H9 (cell line): Measurements from ENCODE around the gene NACAD. TPM values are rescaled to one million over a fixed set of nuclear protein-coding genes. Genes with fewer than 3 reads are reported as not detected.
A peak's percentile ranks its signal among the peaks of the same experiment; 100 is the strongest.

Experiments
- DNase-seq: peaks from one replicate; pipeline ENCODE4 v3.0.0-alpha.2; 2017
- H2AFZ ChIP-seq: one replicate; pipeline ENCODE4 v1.6.1; 2013; ENCODE audit warnings: mild to moderate bottlenecking, low read length, control low read depth, moderate library complexity
- H2AK5ac ChIP-seq: 2 replicates; pipeline ENCODE4 v1.6.1; 2013; ENCODE audit warnings: low read length, control low read depth, mixed read lengths; ENCODE audit not compliant: insufficient read length
- H2BK120ac ChIP-seq: one replicate; pipeline ENCODE4 v1.6.1; 2013; ENCODE audit warnings: low read depth, mild to moderate bottlenecking, low read length, control low read depth, inconsistent platforms; ENCODE audit not compliant: poor library complexity, severe bottlenecking
- H2BK12ac ChIP-seq: 2 replicates; pipeline ENCODE4 v1.6.1; 2013; ENCODE audit warnings: low read length, control low read depth, mixed read lengths, low read depth; ENCODE audit not compliant: insufficient read length
- H2BK15ac ChIP-seq: 2 replicates; pipeline ENCODE4 v1.6.1; 2013; ENCODE audit warnings: low read depth, low read length, control low read depth
- H2BK20ac ChIP-seq: one replicate; pipeline ENCODE4 v1.6.1; 2013; ENCODE audit warnings: low read depth, mild to moderate bottlenecking, low read length, control low read depth, inconsistent platforms; ENCODE audit not compliant: poor library complexity, severe bottlenecking
- H2BK5ac ChIP-seq: 2 replicates; pipeline ENCODE4 v1.6.1; 2013; ENCODE audit warnings: low read length, control low read depth, mixed read lengths; ENCODE audit not compliant: insufficient read length
- H3K14ac ChIP-seq: 2 replicates; pipeline ENCODE4 v1.6.1; 2013; ENCODE audit warnings: low read length, control low read depth; ENCODE audit not compliant: insufficient read depth
- H3K18ac ChIP-seq: 2 replicates; pipeline ENCODE4 v1.6.1; 2013; ENCODE audit warnings: low read depth, mild to moderate bottlenecking, mixed read lengths, low read length, control low read depth; ENCODE audit not compliant: insufficient read length
- H3K23ac ChIP-seq: 2 replicates; pipeline ENCODE4 v1.6.1; 2013; ENCODE audit warnings: low read length, control low read depth, mixed read lengths, low read depth; ENCODE audit not compliant: insufficient read length
- H3K23me2 ChIP-seq: 2 replicates; pipeline ENCODE4 v1.6.1; 2013; ENCODE audit warnings: low read depth, mild to moderate bottlenecking, mixed read lengths, low read length, control low read depth; ENCODE audit not compliant: insufficient read length, poor library complexity, severe bottlenecking
- H3K27ac ChIP-seq: 2 replicates; pipeline ENCODE4 v1.5.1; 2013; ENCODE audit warnings: low read length, control low read depth, mixed read lengths, low read depth; ENCODE audit not compliant: insufficient read length
- H3K27me3 ChIP-seq: 2 replicates; pipeline ENCODE4 v1.6.1; 2013; ENCODE audit warnings: low read length, control low read depth, inconsistent platforms; ENCODE audit not compliant: insufficient read depth
- H3K4ac ChIP-seq: 2 replicates; pipeline ENCODE4 v1.6.1; 2013; ENCODE audit warnings: low read depth, mild to moderate bottlenecking, control low read depth, inconsistent platforms, low read length, moderate library complexity
- H3K4me1 ChIP-seq: 2 replicates; pipeline ENCODE4 v1.6.1; 2013; ENCODE audit warnings: low read length, control low read depth, inconsistent platforms; ENCODE audit not compliant: insufficient read depth
- H3K4me2 ChIP-seq: 2 replicates; pipeline ENCODE4 v1.6.1; 2013; ENCODE audit warnings: low read length, control low read depth, mixed read lengths; ENCODE audit not compliant: insufficient read length, insufficient read depth
- H3K56ac ChIP-seq: 2 replicates; pipeline ENCODE4 v1.6.1; 2013; ENCODE audit warnings: low read depth, mild to moderate bottlenecking, mixed read lengths, low read length, control low read depth; ENCODE audit not compliant: insufficient read length
- H3K79me1 ChIP-seq: 2 replicates; pipeline ENCODE4 v1.6.1; 2013; ENCODE audit warnings: low read depth, mild to moderate bottlenecking, moderate library complexity, low read length, control low read depth, inconsistent platforms; ENCODE audit not compliant: insufficient read depth, poor library complexity, severe bottlenecking
- H3K79me2 ChIP-seq: 2 replicates; pipeline ENCODE4 v1.6.1; 2013; ENCODE audit warnings: low read length, control low read depth, inconsistent platforms; ENCODE audit not compliant: insufficient read depth
- H3K9ac ChIP-seq: 2 replicates; pipeline ENCODE4 v1.6.1; 2013; ENCODE audit warnings: low read length, control low read depth, mixed read lengths; ENCODE audit not compliant: insufficient read length; ENCODE audit errors: extremely low read depth
- H3K9me3 ChIP-seq: one replicate; pipeline ENCODE4 v1.6.1; 2013; ENCODE audit warnings: low read depth, low read length, inconsistent platforms; ENCODE audit not compliant: control insufficient read depth
- H3T11ph ChIP-seq: one replicate; pipeline ENCODE4 v1.6.1; 2013; ENCODE audit warnings: mild to moderate bottlenecking, low read length, control low read depth, inconsistent platforms
- H4K20me1 ChIP-seq: one replicate; pipeline ENCODE4 v1.6.1; 2013; ENCODE audit not compliant: control insufficient read depth, insufficient read length, insufficient read depth
- H4K5ac ChIP-seq: 2 replicates; pipeline ENCODE4 v1.6.1; 2013; ENCODE audit warnings: low read depth, mild to moderate bottlenecking, mixed read lengths, low read length, control low read depth; ENCODE audit not compliant: insufficient read length
- H4K8ac ChIP-seq: replicated peaks from 2 replicates; pipeline ENCODE4 v1.6.1; 2013; ENCODE audit warnings: low read length, control low read depth, mixed read lengths, low read depth; ENCODE audit not compliant: insufficient read length
- H4K91ac ChIP-seq: 2 replicates; pipeline ENCODE4 v1.6.1; 2013; ENCODE audit warnings: low read depth, mild to moderate bottlenecking, moderate library complexity, mixed read lengths, low read length, control low read depth; ENCODE audit not compliant: insufficient read length
- H3K27ac Mint-ChIP-seq, 3 experiments: 2 replicates in 2 of 3; 3 replicates in 1 of 3; pipeline ENCODE4 v1.8.0; 2020 to 2021; ENCODE audit warnings: mixed read lengths in 3 of 3, mild to moderate bottlenecking in 1 of 3, moderate library complexity in 1 of 3
- H3K27me3 Mint-ChIP-seq: 2 replicates; pipeline ENCODE4 v1.8.0; 2021; ENCODE audit warnings: low read depth, mild to moderate bottlenecking, moderate library complexity, mixed read lengths
- H3K36me3 Mint-ChIP-seq, 3 experiments: 2 replicates in 2 of 3; 3 replicates in 1 of 3; pipeline ENCODE4 v1.8.0; 2020 to 2021; ENCODE audit warnings: low read depth in 3 of 3, mixed read lengths in 3 of 3; ENCODE audit not compliant: insufficient read depth in 1 of 3
- H3K4me1 Mint-ChIP-seq, 2 experiments: 2 replicates each; pipeline ENCODE4 v1.8.0; 2020; ENCODE audit warnings: mixed read lengths in 2 of 2
- H3K4me3 Mint-ChIP-seq, 2 experiments: 2 replicates in 1 of 2; 3 replicates in 1 of 2; pipeline ENCODE4 v1.8.0; 2020 to 2021; ENCODE audit warnings: mild to moderate bottlenecking in 2 of 2, mixed read lengths in 2 of 2, moderate library complexity in 1 of 2
- H3K9me3 Mint-ChIP-seq, 2 experiments: 2 replicates in 1 of 2; 3 replicates in 1 of 2; pipeline ENCODE4 v1.8.0; 2020; ENCODE audit warnings: mild to moderate bottlenecking in 2 of 2, mixed read lengths in 2 of 2, moderate library complexity in 1 of 2
- CTCF ChIP-seq: fragments of 200-600 bp; sonication (generic); conservative IDR thresholded peaks from 3 replicates; pipeline ENCODE4 v1.8.0; 2021; ENCODE audit warnings: antibody characterized with exemption, mild to moderate bottlenecking
- WGBS: extraction: QIAGEN DNeasy Blood & Tissue Kit; methylation state at CpG from one replicate; pipeline ENCODE4 v1.1.7; 2013; ENCODE audit warnings: missing lambda C conversion rate, low lambda C conversion rate, mixed read lengths; ENCODE audit not compliant: insufficient read length; ENCODE audit errors: extremely low coverage; 5-methylcytosine and 5-hydroxymethylcytosine counted together
- total RNA-seq: library from RNA; stranded (reverse); gene quantifications from 2 replicates; pipeline ENCODE4 v1.2.1, GENCODE V29; 2021

NACAD gene
- total RNA-seq, 1 experiment from 2014 or later = 8.0 TPM

GRCh38 chr7:45067582-45067981 is 21.2 kb downstream of the NACAD start:
- Histone ChIP-seq H3K23me2 (no peaks in the 10 kb centered on the region), H2AFZ (no peak overlapping the region), H3K4me2 (no peak overlapping the region), H4K8ac (no peak overlapping the region), H3K9me3 (no peaks in the 10 kb centered on the region), H3K23ac (no peak overlapping the region), H4K5ac (no peak overlapping the region), H3K79me2 (no peaks in the 10 kb centered on the region), H2BK120ac (no peak overlapping the region), H3K4me1 (no peaks in the 10 kb centered on the region), H3T11ph (no peak overlapping the region), H3K9ac (no peak overlapping the region), H4K20me1 (no peaks in the 10 kb centered on the region), H3K56ac (no peak overlapping the region), H3K79me1 (no peaks in the 10 kb centered on the region), H2BK20ac (no peak overlapping the region), H3K4ac (no peak overlapping the region), H3K18ac (no peak overlapping the region), H2BK15ac (no peak overlapping the region), H2AK5ac (no peak overlapping the region), H3K14ac (no peak overlapping the region), H3K27ac (no peak overlapping the region), H2BK5ac (no peak overlapping the region), H3K27me3 (no peaks in the 10 kb centered on the region), H4K91ac (no peak overlapping the region), H2BK12ac (no peak overlapping the region)
- H3K27ac Mint-ChIP-seq = 0 out of 7 replicates have a peak overlapping the region, but pooled peaks of 1 of the 3 experiments have one; percentile 28
- H3K27me3 Mint-ChIP-seq = no peaks in the 10 kb centered on the region
- H3K4me3 Mint-ChIP-seq = no peak overlapping the region
- no peaks in the 10 kb centered on the region for H3K9me3 Mint-ChIP-seq
- no CpG with 5 or more reads among the region's 3 CpGs for WGBS
- no peak for TF ChIP-seq CTCF
- H3K36me3 Mint-ChIP-seq = peaks cover 0 to 33% (median 30%) of the 10 kb centered on the region in 3 experiments; a peak in 6 of 7 replicates
- no peak for DNase-seq
- H3K4me1 Mint-ChIP-seq = no peaks in the 10 kb centered on the region
